Tibial nerve (tissue), 4 donors: ENCODE measurements around the gene PFKFB1. TPM values are rescaled to one million over a fixed set of nuclear protein-coding genes. Genes with fewer than 3 reads are reported as not detected.

Experiments used
- DNase-seq, 2 donors: peaks; one replicate each; pipeline ENCODE4 v3.0.0-alpha.2; 2019; ENCODE audit warnings: low spot score in 2 of 2
- H3K27ac ChIP-seq, 4 donors: fragments of 200-600 bp; sonication (generic) in 3 of 4; one replicate each; pipeline ENCODE4 v1.5.1; 2017 to 2019; ENCODE audit warnings: mild to moderate bottlenecking in 1 of 4
- H3K27me3 ChIP-seq, 2 donors: fragments of 200-600 bp; sonication (generic) in 1 of 2; one replicate each; pipeline versions ENCODE4 v1.5.1 to v1.6.0; 2017 to 2019
- H3K36me3 ChIP-seq, 3 donors: fragments of 200-600 bp; sonication (generic); one replicate each; pipeline ENCODE4 v1.5.1; 2018 to 2019
- H3K4me1 ChIP-seq, 4 donors: fragments of 200-600 bp; sonication (generic) in 3 of 4; one replicate each; pipeline ENCODE4 v1.5.1; 2017 to 2019
- H3K4me3 ChIP-seq, 4 donors: fragments of 200-600 bp; sonication (generic) in 3 of 4; one replicate each; pipeline ENCODE4 v1.5.1; 2017 to 2019; ENCODE audit warnings: mild to moderate bottlenecking in 1 of 4, moderate library complexity in 1 of 4
- H3K9me3 ChIP-seq, 4 donors: fragments of 200-600 bp; sonication (generic) in 3 of 4; one replicate each; pipeline ENCODE4 v1.5.1; 2017 to 2019
- EP300 ChIP-seq, 2 donors: sonication (generic); formaldehyde crosslinking; IDR thresholded peaks; one replicate each; pipeline ENCODE4 v1.6.1; 2017; ENCODE audit warnings: antibody characterized with exemption in 2 of 2, mild to moderate bottlenecking in 1 of 2
- POLR2A ChIP-seq, 2 donors: fragments of 450-650 bp; IDR thresholded peaks; one replicate each; pipeline ENCODE4 v1.6.1; 2017; ENCODE audit warnings: antibody characterized with exemption in 2 of 2, mild to moderate bottlenecking in 2 of 2, moderate library complexity in 2 of 2
- WGBS, 2 donors: methylation state at CpG; one replicate each; pipeline ENCODE4 v1.1.5; 2018; 5-methylcytosine and 5-hydroxymethylcytosine counted together
- small RNA-seq: library from RNA; depleted of rRNA; stranded (forward); fragments of <200 nt; gene quantifications from one replicate; pipeline ENCODE3, GENCODE V24; 2016
- total RNA-seq, 4 donors: library from RNA; depleted of rRNA; stranded (reverse); fragments of >200 nt; gene quantifications; one replicate each; pipeline ENCODE4 v1.1.0, GENCODE V29; 2016
- TF ChIP-seq, protein P1 (sequence below), 5 experiments: fragments of 200-600 bp in 3 of 5; fragments of 450-650 bp in 2 of 5; sonication (generic) in 3 of 5; IDR thresholded peaks; one replicate each; pipeline ENCODE4 v1.5.1; 2016 to 2019; ENCODE audit warnings: antibody characterized with exemption in 5 of 5, mild to moderate bottlenecking in 3 of 5, moderate library complexity in 2 of 5

Gene PFKFB1
- total RNA-seq, 4 donors from 2014 or later: 1.8 to 9.2 (median 3.7) TPM

GRCh38 chrX:54894159-54894558 lies 99.8 kb downstream of the PFKFB1 start:
- no peak for TF ChIP-seq POLR2A (IDR thresholded peaks at IDR 0.05)
- TF ChIP-seq EP300 (IDR thresholded peaks at IDR 0.05): no peak
- TF ChIP-seq, protein P1, sequence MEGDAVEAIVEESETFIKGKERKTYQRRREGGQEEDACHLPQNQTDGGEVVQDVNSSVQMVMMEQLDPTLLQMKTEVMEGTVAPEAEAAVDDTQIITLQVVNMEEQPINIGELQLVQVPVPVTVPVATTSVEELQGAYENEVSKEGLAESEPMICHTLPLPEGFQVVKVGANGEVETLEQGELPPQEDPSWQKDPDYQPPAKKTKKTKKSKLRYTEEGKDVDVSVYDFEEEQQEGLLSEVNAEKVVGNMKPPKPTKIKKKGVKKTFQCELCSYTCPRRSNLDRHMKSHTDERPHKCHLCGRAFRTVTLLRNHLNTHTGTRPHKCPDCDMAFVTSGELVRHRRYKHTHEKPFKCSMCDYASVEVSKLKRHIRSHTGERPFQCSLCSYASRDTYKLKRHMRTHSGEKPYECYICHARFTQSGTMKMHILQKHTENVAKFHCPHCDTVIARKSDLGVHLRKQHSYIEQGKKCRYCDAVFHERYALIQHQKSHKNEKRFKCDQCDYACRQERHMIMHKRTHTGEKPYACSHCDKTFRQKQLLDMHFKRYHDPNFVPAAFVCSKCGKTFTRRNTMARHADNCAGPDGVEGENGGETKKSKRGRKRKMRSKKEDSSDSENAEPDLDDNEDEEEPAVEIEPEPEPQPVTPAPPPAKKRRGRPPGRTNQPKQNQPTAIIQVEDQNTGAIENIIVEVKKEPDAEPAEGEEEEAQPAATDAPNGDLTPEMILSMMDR (IDR thresholded peaks at IDR 0.05): no peak
- no peaks in the 10 kb centered on the region for H3K36me3 ChIP-seq
- WGBS, 2 donors: 53% methylated on average over 1 of the region's 1 CpG; no CpG with 5 or more reads in 1 of the 2 donors
- H3K9me3 ChIP-seq: no peaks in the 10 kb centered on the region
- DNase-seq: no peak
- H3K4me1 ChIP-seq: no peaks in the 10 kb centered on the region
- H3K27ac ChIP-seq: no peak overlapping the region
- no peaks in the 10 kb centered on the region for H3K27me3 ChIP-seq
- no peak overlapping the region for H3K4me3 ChIP-seq

GRCh38 chrX:54891573-54891972 lies 102.4 kb downstream of the PFKFB1 start:
- 19 to 32% methylated on average over 3 of the region's 3 CpGs for WGBS, 2 donors
- Histone ChIP-seq H3K36me3 (no peaks in the 10 kb centered on the region), H3K4me3 (no peak overlapping the region), H3K27me3 (no peaks in the 10 kb centered on the region), H3K27ac (no peak overlapping the region), H3K9me3 (no peaks in the 10 kb centered on the region), H3K4me1 (no peaks in the 10 kb centered on the region)
- peak in 1 of 2 donors; percentile 12 for DNase-seq
- TF ChIP-seq, protein P1 (IDR thresholded peaks at IDR 0.05): peak in 2 of 5 experiments; percentile 9 to 12
- TF ChIP-seq POLR2A (IDR thresholded peaks at IDR 0.05) (no peak), EP300 (IDR thresholded peaks at IDR 0.05) (no peak)

DNA sequence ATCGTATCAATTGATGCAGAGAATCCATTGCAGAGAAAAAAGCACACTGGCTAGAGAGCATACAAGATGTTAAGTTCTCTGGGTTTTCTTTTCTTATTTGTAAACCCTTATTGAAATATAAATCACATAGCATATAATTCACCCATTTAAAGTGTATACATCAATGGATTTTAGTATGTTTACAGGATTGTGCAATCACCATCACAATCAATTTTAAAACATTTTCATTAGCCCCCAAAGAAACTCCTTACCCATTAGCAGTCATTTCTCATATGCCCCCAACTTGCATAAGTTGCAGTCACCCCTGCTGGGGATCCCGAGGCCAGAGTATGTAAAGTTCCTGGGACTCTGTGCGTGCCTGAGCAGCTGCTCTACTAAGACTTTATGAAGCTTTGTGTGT lies 108.2 kb downstream of the PFKFB1 start:
- Histone ChIP-seq H3K27me3 (no peaks in the 10 kb centered on the region), H3K27ac (no peak overlapping the region), H3K4me1 (no peaks in the 10 kb centered on the region), H3K4me3 (no peak overlapping the region), H3K36me3 (no peaks in the 10 kb centered on the region), H3K9me3 (no peaks in the 10 kb centered on the region)
- TF ChIP-seq EP300 (IDR thresholded peaks at IDR 0.05): no peak
- TF ChIP-seq, protein P1 (IDR thresholded peaks at IDR 0.05): no peak
- TF ChIP-seq POLR2A (IDR thresholded peaks at IDR 0.05): no peak
- no peak for DNase-seq
- 67 to 76% methylated on average over 3 of the region's 3 CpGs for WGBS, 2 donors

Small RNA genes lying within 50 kb of the gene (small RNA-seq; reads per million reads assigned to genes)
- not detected for gene RF00614

Other genes starting within 250 kb of the PFKFB1 start
- not detected for gene ITIH6, start 195.9 kb downstream of the PFKFB1 start, total RNA-seq
- gene MAGED2, start 186.4 kb downstream of the PFKFB1 start, total RNA-seq: 100 to 1,000 TPM; 114 to 230 (median 173) TPM
- 10 to 100 TPM; 14.4 to 21.0 (median 17.9) TPM for gene TRO, start 73.4 kb downstream of the PFKFB1 start, total RNA-seq
- gene APEX2, start 6.2 kb upstream of the PFKFB1 start, total RNA-seq: 10 to 100 TPM in 2 of 4 donors, 1 to 10 TPM in 2; 8.0 to 24.5 (median 10.5) TPM
- 1 to 10 TPM in 1 of 4 donors, under 1 TPM in 1, not detected in 2; 0.30 to 1.0 TPM for gene ALAS2, start 36.8 kb upstream of the PFKFB1 start, total RNA-seq
- not detected for gene PAGE2B, start 80.8 kb upstream of the PFKFB1 start, total RNA-seq
- gene PAGE2, start 94.8 kb upstream of the PFKFB1 start, total RNA-seq: not detected
- not detected for gene PAGE5, start 226.2 kb upstream of the PFKFB1 start, total RNA-seq